Gastroesophageal sphincter (tissue), 4 donors: ENCODE measurements around the gene EIPR1. TPM values are rescaled to one million over a fixed set of nuclear protein-coding genes. Genes with fewer than 3 reads are reported as not detected.

ENCODE experiments used
- ATAC-seq: fragments of 150-250 bp; one replicate; pipeline ENCODE4 v1.9.1; 2016; ENCODE audit warnings: mild to moderate bottlenecking, moderate library complexity
- H3K27ac ChIP-seq, 4 donors: fragments of 200-600 bp; sonication (generic) in 3 of 4; 1 replicate in 3 of 4; 2 replicates in 1 of 4; pipeline ENCODE4 v1.5.1; 2016 to 2019
- H3K27me3 ChIP-seq: fragments of 200-600 bp; sonication (generic); one replicate; pipeline ENCODE4 v1.5.1; 2019
- H3K36me3 ChIP-seq, 2 donors: fragments of 200-600 bp; sonication (generic); one replicate each; pipeline ENCODE4 v1.5.1; 2019; ENCODE audit warnings: control low read depth in 1 of 2
- H3K4me1 ChIP-seq, 3 donors: fragments of 200-600 bp; sonication (generic); 1 replicate in 2 of 3; 2 replicates in 1 of 3; pipeline ENCODE4 v1.5.1; 2016 to 2019; ENCODE audit warnings: control low read depth in 2 of 3
- H3K4me3 ChIP-seq, 2 donors: fragments of 200-600 bp; sonication (generic); one replicate each; pipeline ENCODE4 v1.5.1; 2019; ENCODE audit warnings: mild to moderate bottlenecking in 1 of 2, moderate library complexity in 1 of 2
- H3K9me3 ChIP-seq, 3 donors: fragments of 200-600 bp; sonication (generic); one replicate each; pipeline ENCODE4 v1.5.1; 2017 to 2019; ENCODE audit warnings: control low read depth in 2 of 3
- EP300 ChIP-seq: sonication (generic); formaldehyde crosslinking; IDR thresholded peaks from one replicate; pipeline ENCODE4 v1.6.1; 2017; ENCODE audit warnings: antibody characterized with exemption, mild to moderate bottlenecking
- POLR2A ChIP-seq, 2 donors: fragments of 450-650 bp; IDR thresholded peaks; one replicate each; pipeline ENCODE4 v1.6.1; 2017; ENCODE audit warnings: antibody characterized with exemption in 2 of 2, mild to moderate bottlenecking in 2 of 2, moderate library complexity in 1 of 2
- POLR2AphosphoS5 ChIP-seq: sonication (generic); formaldehyde crosslinking; IDR thresholded peaks from one replicate; pipeline ENCODE4 v1.6.1; 2017; ENCODE audit warnings: antibody characterized with exemption
- WGBS, 2 donors: methylation state at CpG; one replicate each; pipeline ENCODE4 v1.1.5; 2018; ENCODE audit warnings: low coverage in 1 of 2; 5-methylcytosine and 5-hydroxymethylcytosine counted together
- total RNA-seq, 4 donors: library from RNA; depleted of rRNA; stranded (reverse); fragments of >200 nt; gene quantifications; one replicate each; pipeline ENCODE4 v1.1.0, GENCODE V29; 2016
- TF ChIP-seq, protein P1 (sequence below), 4 experiments: fragments of 200-600 bp in 2 of 4; fragments of 450-650 bp in 2 of 4; sonication (generic) in 1 of 4; IDR thresholded peaks; one replicate each; pipeline ENCODE4 v1.5.1; 2017 to 2019; ENCODE audit warnings: antibody characterized with exemption in 4 of 4, mild to moderate bottlenecking in 2 of 4, moderate library complexity in 2 of 4

Gene EIPR1
- total RNA-seq, 4 donors from 2014 or later: 11.3 to 26.8 (median 22.2) TPM

- TF ChIP-seq POLR2AphosphoS5: peak; percentile 18
- TF ChIP-seq EP300: no peak
- TF ChIP-seq POLR2A (IDR thresholded peaks at IDR 0.05): no peak
- TF ChIP-seq, protein P1, sequence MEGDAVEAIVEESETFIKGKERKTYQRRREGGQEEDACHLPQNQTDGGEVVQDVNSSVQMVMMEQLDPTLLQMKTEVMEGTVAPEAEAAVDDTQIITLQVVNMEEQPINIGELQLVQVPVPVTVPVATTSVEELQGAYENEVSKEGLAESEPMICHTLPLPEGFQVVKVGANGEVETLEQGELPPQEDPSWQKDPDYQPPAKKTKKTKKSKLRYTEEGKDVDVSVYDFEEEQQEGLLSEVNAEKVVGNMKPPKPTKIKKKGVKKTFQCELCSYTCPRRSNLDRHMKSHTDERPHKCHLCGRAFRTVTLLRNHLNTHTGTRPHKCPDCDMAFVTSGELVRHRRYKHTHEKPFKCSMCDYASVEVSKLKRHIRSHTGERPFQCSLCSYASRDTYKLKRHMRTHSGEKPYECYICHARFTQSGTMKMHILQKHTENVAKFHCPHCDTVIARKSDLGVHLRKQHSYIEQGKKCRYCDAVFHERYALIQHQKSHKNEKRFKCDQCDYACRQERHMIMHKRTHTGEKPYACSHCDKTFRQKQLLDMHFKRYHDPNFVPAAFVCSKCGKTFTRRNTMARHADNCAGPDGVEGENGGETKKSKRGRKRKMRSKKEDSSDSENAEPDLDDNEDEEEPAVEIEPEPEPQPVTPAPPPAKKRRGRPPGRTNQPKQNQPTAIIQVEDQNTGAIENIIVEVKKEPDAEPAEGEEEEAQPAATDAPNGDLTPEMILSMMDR (IDR thresholded peaks at IDR 0.05): peak in 1 of 4 experiments; percentile 11
- Histone ChIP-seq H3K4me1 (peaks cover 0 to 18% (median 0%) of the 10 kb centered on the region in 3 donors), H3K36me3 (peaks cover 0 to 7% of the 10 kb centered on the region in 2 donors), H3K9me3 (no peaks in the 10 kb centered on the region), H3K27me3 (no peaks in the 10 kb centered on the region), H3K4me3 (peak overlapping the region in 1 of 2 donors; percentile 30), H3K27ac (peak overlapping the region in 3 of 4 donors; percentile 52 to 63 (median 60))
- 30 to 70% methylated on average over 4 to 20 of the region's 36 CpGs for WGBS, 2 donors
- peak; percentile 79 for ATAC-seq
Observed at GRCh38 chr2:3282056-3282998, 95.3 kb downstream of the EIPR1 start.

DNA sequence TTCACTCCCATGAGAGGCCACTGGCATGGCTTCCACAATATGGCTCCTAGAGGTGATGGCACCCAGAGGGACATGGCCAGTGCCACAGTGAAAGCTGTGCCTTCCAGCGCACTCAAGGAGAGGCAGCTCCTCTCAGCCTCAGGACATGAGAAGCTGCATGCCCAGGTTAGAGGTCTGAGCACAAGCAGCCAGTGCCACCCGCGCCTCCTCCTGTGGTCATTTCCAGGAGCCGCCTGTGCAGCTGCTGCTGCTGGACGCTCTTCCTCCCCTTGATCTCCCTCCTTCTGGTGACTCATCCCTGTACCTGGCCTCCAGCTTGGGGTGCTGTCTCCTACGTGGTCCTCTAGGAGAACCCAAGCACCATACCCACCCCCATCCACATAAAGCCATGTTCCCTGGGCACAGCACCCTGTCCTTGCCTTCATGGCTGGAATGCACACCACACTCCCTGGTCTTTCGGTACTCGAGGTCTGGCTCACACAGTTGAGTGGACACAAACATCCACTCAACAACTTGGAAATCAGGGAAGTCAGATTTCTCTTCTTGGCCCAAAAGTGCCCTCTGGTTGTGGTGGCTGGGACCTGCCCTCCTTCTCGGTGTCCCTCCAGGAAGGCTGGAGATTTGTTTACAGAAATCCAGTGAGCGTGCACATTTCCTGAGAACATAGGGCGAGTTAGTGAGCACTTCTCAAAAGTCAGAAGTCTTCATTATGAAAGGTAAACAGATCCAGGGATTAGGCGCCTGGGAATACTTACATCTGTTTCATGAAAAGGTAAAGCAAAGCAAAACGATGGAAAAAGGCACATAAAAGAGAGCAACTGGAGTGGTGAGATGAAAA is 96.7 kb downstream of the EIPR1 start:
- peaks cover 0 to 7% of the 10 kb centered on the region in 2 donors for H3K36me3 ChIP-seq
- H3K27me3 ChIP-seq: no peaks in the 10 kb centered on the region
- H3K27ac ChIP-seq: no peak overlapping the region
- TF ChIP-seq POLR2AphosphoS5: no peak
- TF ChIP-seq, protein P1 (IDR thresholded peaks at IDR 0.05): no peak
- WGBS, 2 donors: 67 to 97% methylated on average over 1 to 6 of the region's 13 CpGs
- H3K4me3 ChIP-seq: no peak overlapping the region
- ATAC-seq: no peak
- peaks cover 0 to 5% (median 0%) of the 10 kb centered on the region in 3 donors for H3K9me3 ChIP-seq
- H3K4me1 ChIP-seq: peaks cover 0 to 18% (median 0%) of the 10 kb centered on the region in 3 donors

GRCh38 chr2:3280197-3280596 is 97.4 kb downstream of the EIPR1 start:
- no peak overlapping the region for H3K4me3 ChIP-seq
- 60 to 76% methylated on average over 3 to 5 of the region's 20 CpGs for WGBS, 2 donors
- peaks cover 0 to 7% of the 10 kb centered on the region in 2 donors for H3K36me3 ChIP-seq
- ATAC-seq: no peak
- H3K9me3 ChIP-seq: peaks cover 0 to 6% (median 0%) of the 10 kb centered on the region in 3 donors
- TF ChIP-seq, protein P1 (IDR thresholded peaks at IDR 0.05): no peak
- TF ChIP-seq POLR2AphosphoS5 (no peak), EP300 (no peak), POLR2A (IDR thresholded peaks at IDR 0.05) (no peak)
- H3K27ac ChIP-seq: no peak overlapping the region
- no peaks in the 10 kb centered on the region for H3K27me3 ChIP-seq
- H3K4me1 ChIP-seq: peaks cover 0 to 18% (median 0%) of the 10 kb centered on the region in 3 donors

DNA sequence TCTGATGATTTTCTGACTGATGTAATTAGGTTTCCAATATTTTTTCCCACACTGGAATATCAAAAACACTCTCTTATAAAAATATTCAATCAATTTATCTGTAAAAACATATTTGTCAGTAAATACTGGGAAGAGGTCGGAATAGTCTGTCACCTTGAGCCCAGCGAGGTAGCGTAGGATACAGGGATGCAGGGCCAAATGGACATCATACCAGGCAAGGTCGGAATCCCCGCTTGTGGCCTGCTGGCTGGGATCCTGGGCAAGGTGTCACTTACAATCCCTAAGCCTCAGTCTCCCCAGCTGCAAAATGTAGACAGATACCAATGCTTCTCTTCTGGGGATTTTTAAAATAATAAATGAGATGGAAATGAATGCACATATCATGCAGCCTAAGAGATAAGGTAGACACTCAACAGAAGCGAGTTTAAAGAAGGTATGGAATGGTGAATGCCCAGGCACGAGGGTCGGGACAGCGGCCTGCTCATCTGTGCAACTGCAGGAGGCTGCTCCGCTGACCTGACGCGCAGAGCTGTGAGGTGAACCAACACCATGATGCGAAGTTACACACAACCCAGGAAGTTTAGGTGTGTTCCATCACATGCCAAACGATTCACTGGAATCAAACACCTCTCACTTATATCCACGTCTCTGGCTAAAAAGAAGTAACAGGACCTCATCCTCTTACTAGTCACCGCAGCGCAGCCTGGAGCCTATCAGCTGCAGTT is 98.2 kb downstream of the EIPR1 start:
- 84% methylated on average over 8 to 12 of the region's 17 CpGs for WGBS, 2 donors
- H3K27ac ChIP-seq: no peak overlapping the region
- TF ChIP-seq EP300 (no peak), POLR2AphosphoS5 (no peak), POLR2A (IDR thresholded peaks at IDR 0.05) (no peak)
- TF ChIP-seq, protein P1 (IDR thresholded peaks at IDR 0.05): no peak
- H3K27me3 ChIP-seq: no peaks in the 10 kb centered on the region
- no peak for ATAC-seq
- H3K4me1 ChIP-seq: peaks cover 0 to 18% (median 0%) of the 10 kb centered on the region in 3 donors
- peaks cover 0 to 11% (median 0%) of the 10 kb centered on the region in 3 donors for H3K9me3 ChIP-seq
- H3K4me3 ChIP-seq: no peak overlapping the region
- H3K36me3 ChIP-seq: peaks cover 0 to 7% of the 10 kb centered on the region in 2 donors
